ENCODE data around the gene WRAP53.

Gene WRAP53

GRCh38 chr17:7744416-7744815 is 56.1 kb downstream of the WRAP53 start:
- no peak for DNase-seq (ENCODE audit: low read depth in 2 of 2)

GRCh38 chr17:7745748-7746470 is 57.6 kb downstream of the WRAP53 start:
- no peak for DNase-seq (ENCODE audit: low read depth in 2 of 2)

GRCh38 chr17:7747635-7748071 is 59.4 kb downstream of the WRAP53 start:
- no peak for DNase-seq (ENCODE audit: low read depth in 2 of 2)

GRCh38 chr17:7748076-7748775 is 59.9 kb downstream of the WRAP53 start:
- no peak for DNase-seq (ENCODE audit: low read depth in 2 of 2)

- no peak for DNase-seq (ENCODE audit: low read depth in 2 of 2)
These were observed 62.1 kb downstream of the WRAP53 start for GRCh38 chr17:7750321-7750821.
